HepG2 (cell line): ENCODE results near the gene NKD1. TPM values are rescaled to one million over a fixed set of nuclear protein-coding genes. Genes with fewer than 3 reads are reported as not detected.
A peak's percentile ranks its signal among the peaks of the same experiment; 100 is the strongest.

ENCODE experiments used
- AKAP8 ChIP-seq: sonication (generic); formaldehyde crosslinking; IDR thresholded peaks from 2 replicates; pipeline ENCODE4 v1.5.1; 2020; ENCODE audit warnings: mild to moderate bottlenecking, missing genetic modification reagents
- CBX1 ChIP-seq: IDR thresholded peaks from one replicate; pipeline ENCODE4 v1.6.1; 2016; ENCODE audit warnings: antibody characterized with exemption, low read depth
- CREB1 ChIP-seq, 2 experiments: fragments of 450-650 bp in 1 of 2; IDR thresholded peaks; 2 replicates each; pipeline ENCODE4 v1.6.1; 2016 to 2017; ENCODE audit warnings: control low read depth in 1 of 2, mild to moderate bottlenecking in 1 of 2, missing compliant biosample characterization in 1 of 2, missing genetic modification characterization in 1 of 2
- HMG20A ChIP-seq: IDR thresholded peaks from 2 replicates; pipeline ENCODE4 v1.6.1; 2016; ENCODE audit warnings: borderline replicate concordance
- HOXA9 ChIP-seq: sonication (generic); formaldehyde crosslinking; IDR thresholded peaks from 2 replicates; pipeline ENCODE4 v1.8.1; 2022; ENCODE audit warnings: missing genetic modification reagents, mild to moderate bottlenecking, moderate library complexity, borderline replicate concordance
- IKZF1 ChIP-seq: fragments of 450-650 bp; IDR thresholded peaks from 2 replicates; pipeline ENCODE4 v1.7.1; 2016
- REL ChIP-seq: sonication (generic); formaldehyde crosslinking; conservative IDR thresholded peaks from 2 replicates; pipeline ENCODE4 v1.8.0; 2022; ENCODE audit warnings: mild to moderate bottlenecking, missing genetic modification reagents, moderate library complexity
- RFX3 ChIP-seq: IDR thresholded peaks from 2 replicates; pipeline ENCODE4 v1.6.1; 2016; ENCODE audit warnings: missing biosample characterization, missing genetic modification reagents
- SIX1 ChIP-seq: sonication (generic); formaldehyde crosslinking; IDR thresholded peaks from 2 replicates; pipeline ENCODE4 v1.4.0; 2020; ENCODE audit warnings: missing genetic modification reagents, borderline replicate concordance
- SIX4 ChIP-seq: sonication (generic); formaldehyde crosslinking; IDR thresholded peaks from 2 replicates; pipeline ENCODE4 v1.4.0; 2020; ENCODE audit warnings: missing genetic modification reagents
- SKIL ChIP-seq: sonication (generic); formaldehyde crosslinking; IDR thresholded peaks from 2 replicates; pipeline ENCODE4 v1.8.0; 2022; ENCODE audit warnings: missing genetic modification reagents, mild to moderate bottlenecking, moderate library complexity, borderline replicate concordance
- SRSF1 ChIP-seq: fragments of 200-400 bp; formaldehyde crosslinking; optimal IDR thresholded peaks from 2 replicates; pipeline ENCODE3; 2017; ENCODE audit warnings: mild to moderate bottlenecking, low read depth, low read length, moderate library complexity
- YEATS4 ChIP-seq: sonication (generic); formaldehyde crosslinking; IDR thresholded peaks from 2 replicates; pipeline ENCODE4 v1.4.0; 2020; ENCODE audit warnings: missing genetic modification reagents, borderline replicate concordance
- ZBTB44 ChIP-seq: sonication (generic); formaldehyde crosslinking; IDR thresholded peaks from 2 replicates; pipeline ENCODE4 v1.4.0; 2020; ENCODE audit warnings: missing genetic modification reagents
- ZBTB7A ChIP-seq: sonication (generic); formaldehyde crosslinking; IDR thresholded peaks from 2 replicates; pipeline ENCODE4 v1.8.0; 2022; ENCODE audit warnings: mild to moderate bottlenecking, missing genetic modification reagents
- ZBTB7B ChIP-seq: sonication (generic); formaldehyde crosslinking; IDR thresholded peaks from 2 replicates; pipeline ENCODE4 v1.4.0; 2020; ENCODE audit warnings: missing genetic modification reagents
- ZNF280B ChIP-seq: sonication (generic); formaldehyde crosslinking; IDR thresholded peaks from 2 replicates; pipeline ENCODE4 v1.5.0; 2020; ENCODE audit warnings: missing genetic modification reagents, mild to moderate bottlenecking, borderline replicate concordance
- ZNF296 ChIP-seq: sonication (generic); formaldehyde crosslinking; conservative IDR thresholded peaks from 2 replicates; pipeline ENCODE4 v1.5.0; 2020; ENCODE audit warnings: mild to moderate bottlenecking, missing genetic modification reagents
- ZNF615 ChIP-seq: sonication (generic); formaldehyde crosslinking; IDR thresholded peaks from 2 replicates; pipeline ENCODE4 v1.5.0; 2020; ENCODE audit warnings: mild to moderate bottlenecking, missing genetic modification reagents, borderline replicate concordance
- ZNF639 ChIP-seq: conservative IDR thresholded peaks from 2 replicates; pipeline ENCODE4 v1.6.1; 2018; ENCODE audit warnings: missing genetic modification reagents
- ZNF674 ChIP-seq: sonication (generic); formaldehyde crosslinking; IDR thresholded peaks from 2 replicates; pipeline ENCODE4 v1.5.0; 2020; ENCODE audit warnings: low read depth, mild to moderate bottlenecking, missing genetic modification reagents
- ZNF761 ChIP-seq: sonication (generic); formaldehyde crosslinking; conservative IDR thresholded peaks from 2 replicates; pipeline ENCODE4 v1.4.0; 2020; ENCODE audit warnings: mild to moderate bottlenecking, missing genetic modification reagents
- ZSCAN9 ChIP-seq: IDR thresholded peaks from 2 replicates; pipeline ENCODE4 v1.6.1; 2016; ENCODE audit warnings: borderline replicate concordance
- polyA plus RNA-seq, 8 experiments: library from polyadenylated mRNA; depleted of rRNA in 3 of 8; stranded (reverse) in 7 of 8; unstranded in 1 of 8; fragments of >200 nt; fragmentation: Illumina TruSeq in 4 of 8; extraction: Trizol in 4 of 8; gene quantifications; 2 replicates each; pipeline versions ENCODE4 v1.2.1 to v1.2.3, GENCODE V29; 2011 to 2016; ENCODE audit warnings: low read depth in 4 of 8, missing spikeins in 1 of 8, mixed read lengths in 1 of 8; ENCODE audit not compliant: insufficient read depth in 1 of 8
- total RNA-seq, 5 experiments: library from RNA; depleted of rRNA; stranded (reverse); fragments of >200 nt; fragmentation: Illumina TruSeq; extraction: Trizol; gene quantifications; 2 replicates each; pipeline ENCODE4 v1.2.3, GENCODE V29; 2016; ENCODE audit warnings: low read depth in 1 of 5

The NKD1 gene
- total and polyA plus RNA-seq, 2 of the 13 experiments (the other 11 are each of a cell fraction or from before 2014, with no cell fraction given), result 70.4 to 121 TPM

- TF ChIP-seq ZNF280B (CRISPR knock-in tag) (no peak), ZNF296 (CRISPR knock-in tag) (no peak), ZNF615 (no peak), IKZF1 (no peak), SRSF1 (no peak), CREB1 (IDR thresholded peaks at IDR 0.05) (no peak), CREB1 (CRISPR knock-in tag; IDR thresholded peaks at IDR 0.05) (peak; percentile 74), ZNF761 (0 out of 2 replicates have a peak, but pooled peaks have one; percentile 35), RFX3 (CRISPR knock-in tag) (peak; percentile 51; the same call in 1 of the 2 replicates), ZSCAN9 (CRISPR knock-in tag) (peak; percentile 65; the same call in 1 of the 2 replicates), HOXA9 (CRISPR knock-in tag) (no peak), SIX1 (CRISPR knock-in tag) (peak; percentile 69; the same call in 1 of the 2 replicates), ZNF674 (CRISPR knock-in tag) (no peak), HMG20A (CRISPR knock-in tag) (peak; percentile 95), SKIL (CRISPR knock-in tag) (peak; percentile 92; the same call in 1 of the 2 replicates), ZBTB7A (CRISPR knock-in tag) (no peak; the same call in 1 of the 2 replicates), SIX4 (CRISPR knock-in tag) (peak; percentile 88), AKAP8 (CRISPR knock-in tag) (peak; percentile 75; the same call in 1 of the 2 replicates), ZNF639 (peak; percentile 65; the same call in 1 of the 2 replicates), ZBTB7B (peak; percentile 98), ZBTB44 (CRISPR knock-in tag) (peak; percentile 52; the same call in 1 of the 2 replicates), REL (CRISPR knock-in tag) (no peak), YEATS4 (CRISPR knock-in tag) (no peak), CBX1 (peak; percentile 61)
Observed at GRCh38 chr16:50520451-50521245, 27.5 kb upstream of the NKD1 start (continued).
